Transverse colon (tissue), 4 donors: ENCODE data around the gene HARBI1. TPM values are rescaled to one million over a fixed set of nuclear protein-coding genes. Genes with fewer than 3 reads are reported as not detected.

Experiments
- DNase-seq: peaks from one replicate; pipeline ENCODE4 v3.0.0-alpha.2; 2019
- H3K27ac ChIP-seq, 4 donors: fragments of 200-600 bp; sonication (generic); 2 replicates each; pipeline ENCODE4 v1.5.1; 2016 to 2018; ENCODE audit warnings: inconsistent platforms in 4 of 4
- H3K27me3 ChIP-seq: fragments of 200-600 bp; sonication (generic); 2 replicates; pipeline ENCODE4 v1.5.1; 2017; ENCODE audit warnings: inconsistent platforms
- H3K36me3 ChIP-seq, 4 donors: fragments of 200-600 bp; sonication (generic); 2 replicates each; pipeline ENCODE4 v1.5.1; 2017 to 2019; ENCODE audit warnings: inconsistent platforms in 4 of 4
- H3K4me1 ChIP-seq, 4 donors: fragments of 200-600 bp; sonication (generic); 2 replicates each; pipeline ENCODE4 v1.5.1; 2017 to 2020; ENCODE audit warnings: inconsistent platforms in 4 of 4
- H3K4me3 ChIP-seq, 4 donors: fragments of 200-600 bp; sonication (generic); 1 replicate in 1 of 4; 2 replicates in 3 of 4; pipeline versions ENCODE4 v1.5.1 to v1.6.1; 2017 to 2019; ENCODE audit warnings: inconsistent platforms in 4 of 4
- H3K9me3 ChIP-seq, 2 donors: fragments of 200-600 bp; sonication (generic); 2 replicates each; pipeline ENCODE4 v1.5.1; 2017 to 2019; ENCODE audit warnings: inconsistent platforms in 2 of 2
- CTCF ChIP-seq, 5 experiments: fragments of 200-600 bp in 3 of 5; fragments of 450-650 bp in 2 of 5; sonication (generic) in 3 of 5; IDR thresholded peaks; 1 replicate in 2 of 5; 2 replicates in 3 of 5; pipeline ENCODE4 v1.5.1; 2016 to 2017; ENCODE audit warnings: antibody characterized with exemption in 5 of 5, inconsistent platforms in 3 of 5, mild to moderate bottlenecking in 2 of 5, moderate library complexity in 1 of 5
- EP300 ChIP-seq: sonication (generic); formaldehyde crosslinking; IDR thresholded peaks from one replicate; pipeline ENCODE4 v1.6.1; 2017; ENCODE audit warnings: antibody characterized with exemption, low read depth
- POLR2A ChIP-seq: fragments of 450-650 bp; IDR thresholded peaks from one replicate; pipeline ENCODE4 v1.6.1; 2016; ENCODE audit warnings: antibody characterized with exemption, mild to moderate bottlenecking, moderate library complexity
- POLR2AphosphoS5 ChIP-seq, 3 donors: sonication (generic); formaldehyde crosslinking; IDR thresholded peaks; one replicate each; pipeline ENCODE4 v1.6.1; 2016; ENCODE audit warnings: antibody characterized with exemption in 3 of 3
- WGBS, 2 donors: methylation state at CpG; one replicate each; pipeline ENCODE4 v1.1.5; 2018; ENCODE audit warnings: low coverage in 1 of 2; 5-methylcytosine and 5-hydroxymethylcytosine counted together
- in situ Hi-C, 4 donors: fragments of 200-750 bp; cut with MboI; loops; one replicate each; pipeline versions ENCODE4 v1.15.0 to v1.15.1; 2017; ENCODE audit warnings: low sequenced_read_pairs in 3 of 4, low pct_ligation_motif_present in 1 of 4, low pct_unique_long_range_greater_than_20kb in 1 of 4
- intact Hi-C: fragments of 100-400 bp; cut with DNase I; formaldehyde crosslinking; loops from one replicate; pipeline ENCODE4 v1.15.1; 2023; ENCODE audit warnings: low total_unique reads
- total RNA-seq, 4 donors: library from RNA; depleted of rRNA; stranded (reverse); fragments of >200 nt; gene quantifications; one replicate each; pipeline ENCODE4 v1.1.0, GENCODE V29; 2016

HARBI1 gene
- total RNA-seq, 4 donors from 2014 or later, result 3.1 to 4.8 (median 3.4) TPM; not detected in 1

DNA sequence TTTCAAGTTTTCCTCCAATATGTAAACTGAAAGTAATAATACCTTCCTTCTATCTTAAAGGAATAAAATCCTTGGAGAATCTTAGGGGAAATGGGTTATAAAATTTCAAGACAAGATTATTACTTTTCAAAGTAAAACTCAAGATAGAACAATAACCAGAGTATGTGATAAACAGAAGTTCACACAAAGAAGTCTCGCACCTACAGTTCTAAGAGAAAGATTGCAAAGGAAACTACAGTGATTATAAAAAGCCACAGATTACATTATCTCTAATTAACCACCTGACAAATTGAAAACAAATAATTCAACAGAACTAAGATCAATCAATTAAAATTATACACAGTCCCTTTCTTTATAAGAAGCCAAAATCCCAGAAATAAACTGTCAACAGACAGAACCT lies 57.2 kb downstream of the HARBI1 start:
- peak overlapping the region; percentile 71 to 86 (median 79) for H3K27ac ChIP-seq
- intact Hi-C loops, result no loop called here
- H3K9me3 ChIP-seq, result no peaks in the 10 kb centered on the region
- in situ Hi-C loops, result no loop called here
- no peaks in the 10 kb centered on the region for H3K36me3 ChIP-seq
- 30 to 40% methylated on average over 1 of the region's 1 CpG for WGBS, 2 donors
- no peak for DNase-seq
- no peaks in the 10 kb centered on the region for H3K27me3 ChIP-seq
- peak overlapping the region in 3 of 4 donors; percentile 24 to 49 (median 31) for H3K4me3 ChIP-seq
- no peak for TF ChIP-seq EP300
- no peak for TF ChIP-seq POLR2AphosphoS5 (IDR thresholded peaks at IDR 0.05)
- TF ChIP-seq POLR2A, result no peak
- TF ChIP-seq CTCF (IDR thresholded peaks at IDR 0.05), result no peak
- peaks cover 17 to 53% (median 34%) of the 10 kb centered on the region in 4 donors for H3K4me1 ChIP-seq

DNA sequence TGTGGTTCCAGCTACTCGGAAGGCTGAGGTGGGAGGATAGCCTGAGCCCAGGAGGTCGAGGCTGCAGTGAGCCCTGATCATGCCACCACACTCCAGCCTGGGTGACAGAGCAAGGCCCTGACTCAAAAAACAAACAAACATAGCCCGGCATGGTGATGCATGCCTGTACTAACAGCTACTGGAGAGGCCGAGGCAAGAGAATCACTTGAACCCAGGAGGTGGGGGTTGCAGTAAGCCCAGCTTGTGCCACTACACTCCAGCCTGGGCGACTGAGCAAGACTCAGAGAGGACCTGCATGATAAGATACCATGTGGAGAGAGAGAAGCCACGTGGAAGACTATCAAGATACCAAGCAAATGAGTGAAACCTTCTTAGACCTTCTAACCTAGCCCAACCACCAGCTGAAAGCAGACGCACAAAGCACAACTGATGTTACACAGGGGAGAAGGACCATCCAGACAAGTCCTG lies 59.3 kb downstream of the HARBI1 start:
- Histone ChIP-seq H3K27ac (no peak overlapping the region), H3K36me3 (no peaks in the 10 kb centered on the region), H3K4me3 (no peak overlapping the region), H3K27me3 (no peaks in the 10 kb centered on the region), H3K9me3 (no peaks in the 10 kb centered on the region), H3K4me1 (peaks cover 30 to 74% (median 55%) of the 10 kb centered on the region in 4 donors)
- WGBS, 2 donors, result 80 to 87% methylated on average over 2 to 7 of the region's 7 CpGs
- DNase-seq, result no peak
- TF ChIP-seq CTCF (IDR thresholded peaks at IDR 0.05), result no peak
- TF ChIP-seq EP300, result no peak
- intact Hi-C loops, result no loop called here
- in situ Hi-C loops, result no loop called here

- H3K9me3 ChIP-seq, result no peaks in the 10 kb centered on the region
- TF ChIP-seq POLR2AphosphoS5 (IDR thresholded peaks at IDR 0.05), result no peak
- TF ChIP-seq EP300, result no peak
- no peak for TF ChIP-seq CTCF (IDR thresholded peaks at IDR 0.05)
- TF ChIP-seq POLR2A, result no peak
- in situ Hi-C loops, result no loop called here
Observed at GRCh38 chr11:46555267-46556054, 61.6 kb downstream of the HARBI1 start.

GRCh38 chr11:46554213-46555147 lies 62.5 kb downstream of the HARBI1 start:
- WGBS, 2 donors, result 50 to 57% methylated on average over 5 of the region's 5 CpGs
- no peaks in the 10 kb centered on the region for H3K9me3 ChIP-seq
- no peak for TF ChIP-seq CTCF (IDR thresholded peaks at IDR 0.05)
- peak; percentile 37 to 80 (median 55) for TF ChIP-seq POLR2AphosphoS5 (IDR thresholded peaks at IDR 0.05)
- no peak overlapping the region for H3K4me3 ChIP-seq
- DNase-seq, result no peak
- in situ Hi-C loops, result no loop called here
- no peaks in the 10 kb centered on the region for H3K27me3 ChIP-seq
- peaks cover 25 to 46% (median 37%) of the 10 kb centered on the region in 4 donors for H3K4me1 ChIP-seq
- intact Hi-C loops, result no loop called here
- H3K27ac ChIP-seq, result peak overlapping the region; percentile 81 to 88 (median 86)
- H3K36me3 ChIP-seq, result no peaks in the 10 kb centered on the region

More at GRCh38 chr11:46555267-46556054, 61.6 kb downstream of the HARBI1 start:
- peak overlapping the region; percentile 81 to 88 (median 86) for H3K27ac ChIP-seq
- H3K4me3 ChIP-seq, result no peak overlapping the region
- H3K27me3 ChIP-seq, result no peaks in the 10 kb centered on the region
- 22 to 44% methylated on average over 2 of the region's 2 CpGs for WGBS, 2 donors
- H3K36me3 ChIP-seq, result no peaks in the 10 kb centered on the region
- intact Hi-C loops, result no loop called here
- H3K4me1 ChIP-seq, result peaks cover 25 to 56% (median 45%) of the 10 kb centered on the region in 4 donors
- no peak for DNase-seq
